ENCODE measurements around the gene C18orf63.

Gene C18orf63

DNA sequence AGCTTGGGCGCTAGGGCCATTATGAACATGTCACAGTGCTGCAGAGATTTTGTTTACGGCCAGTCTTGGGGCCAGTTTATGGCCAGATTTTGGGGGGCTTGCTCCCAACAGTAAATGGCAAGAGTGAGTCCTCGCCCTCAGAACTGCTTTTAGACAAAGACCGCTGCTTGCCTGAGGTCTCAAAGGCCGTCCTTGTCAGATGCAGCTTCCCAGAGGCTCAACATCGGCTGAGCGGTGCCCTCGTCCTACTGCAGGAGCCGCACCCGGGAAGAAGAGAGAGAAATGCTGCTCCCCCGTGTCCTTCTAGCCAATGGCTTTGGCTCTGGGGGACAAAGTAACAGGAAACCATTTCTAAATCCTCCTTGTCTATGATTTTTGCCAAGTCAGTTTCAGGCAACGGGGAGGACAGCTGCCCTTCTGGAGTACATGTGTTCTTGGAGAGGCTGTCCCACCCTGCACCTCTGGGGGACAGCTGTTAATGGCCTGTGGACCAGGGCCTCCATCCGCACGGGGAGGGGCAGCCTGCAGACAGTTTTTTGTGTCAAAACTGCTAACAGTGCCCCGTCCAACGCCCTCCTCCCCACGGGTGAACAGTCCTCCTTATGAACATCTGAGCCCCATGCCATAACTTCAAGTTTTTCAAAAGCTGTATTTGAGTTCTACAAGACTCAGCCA, 66.1 kb downstream of the C18orf63 start:
- DNase-seq = no peak

- no peak for DNase-seq
Observed at GRCh38 chr18:74382481-74383017, 66.9 kb downstream of the C18orf63 start.

DNA sequence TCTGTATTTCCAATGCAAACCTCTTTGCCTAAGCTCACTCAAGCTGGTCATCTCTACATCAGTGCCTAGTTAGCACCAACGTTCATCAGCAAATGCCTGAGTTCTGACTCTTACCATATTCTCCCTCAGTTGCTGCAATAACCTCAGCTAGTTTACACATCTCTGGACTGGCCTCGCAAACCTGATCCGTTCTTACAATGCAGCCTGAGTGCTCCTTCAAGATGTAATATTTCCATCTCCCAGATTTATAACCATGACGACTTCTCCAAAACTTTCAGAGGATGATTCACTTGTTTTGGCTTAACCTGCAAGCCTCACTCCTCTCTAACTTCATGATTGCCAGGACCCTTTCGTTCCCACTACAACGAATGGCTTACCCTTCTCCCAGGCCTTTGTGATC, 71.7 kb downstream of the C18orf63 start:
- no peak for DNase-seq

DNA sequence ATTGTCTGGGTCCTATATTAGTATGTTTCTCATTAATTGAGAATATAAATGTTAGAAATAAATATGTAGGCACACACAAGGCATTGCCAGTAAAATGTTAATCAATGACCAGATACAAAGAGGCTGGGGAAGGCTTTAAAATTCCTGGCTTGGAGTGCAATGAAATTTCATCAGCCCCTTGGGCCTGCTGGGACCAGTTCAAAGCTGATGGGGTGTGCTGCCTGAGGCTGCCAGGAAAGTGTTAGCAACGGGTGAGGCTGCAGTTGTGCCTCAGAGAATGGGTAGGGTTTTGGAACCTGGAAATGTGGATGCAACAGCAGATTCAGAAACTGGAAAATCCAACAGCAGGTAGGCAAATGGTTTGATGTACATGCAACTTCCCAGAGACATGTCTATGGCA, 72.6 kb downstream of the C18orf63 start:
- no peak for DNase-seq

DNA sequence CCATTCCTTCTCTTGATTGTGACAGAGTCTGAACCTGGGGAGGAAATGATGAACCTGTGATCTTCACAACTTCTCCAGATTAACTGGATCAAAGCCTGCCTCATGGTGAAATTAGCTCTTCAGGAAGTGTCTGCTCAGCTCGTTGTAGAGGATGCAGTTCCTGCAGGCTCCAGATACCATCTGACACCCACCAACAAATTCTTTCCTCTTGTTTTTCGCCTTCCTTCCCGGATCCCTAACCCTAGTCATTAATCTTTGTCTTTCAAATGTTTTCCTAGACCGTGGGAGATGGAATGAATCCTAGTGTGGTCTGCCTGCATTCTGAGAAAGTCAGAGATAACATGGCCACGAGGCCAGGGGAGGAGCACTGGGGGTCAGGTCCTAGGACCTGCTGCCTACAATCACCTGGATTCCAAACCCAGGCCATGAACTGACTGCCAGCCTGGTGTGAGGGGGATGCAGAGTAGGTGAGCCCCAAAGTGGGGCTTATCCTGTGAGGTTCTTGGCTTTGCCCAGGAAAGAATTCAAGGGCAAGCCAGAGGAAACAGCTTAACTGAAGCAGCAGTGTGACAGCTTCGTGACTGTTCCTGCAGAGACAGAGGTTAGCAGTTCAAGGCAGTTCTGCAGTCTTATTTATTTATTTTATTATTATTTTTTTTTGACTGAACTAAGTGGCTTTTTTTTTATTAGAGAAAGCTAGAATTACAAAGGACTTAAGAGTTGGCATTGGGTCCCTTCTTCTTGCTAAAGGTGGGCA, 73.7 kb downstream of the C18orf63 start:
- DNase-seq = no peak

DNA sequence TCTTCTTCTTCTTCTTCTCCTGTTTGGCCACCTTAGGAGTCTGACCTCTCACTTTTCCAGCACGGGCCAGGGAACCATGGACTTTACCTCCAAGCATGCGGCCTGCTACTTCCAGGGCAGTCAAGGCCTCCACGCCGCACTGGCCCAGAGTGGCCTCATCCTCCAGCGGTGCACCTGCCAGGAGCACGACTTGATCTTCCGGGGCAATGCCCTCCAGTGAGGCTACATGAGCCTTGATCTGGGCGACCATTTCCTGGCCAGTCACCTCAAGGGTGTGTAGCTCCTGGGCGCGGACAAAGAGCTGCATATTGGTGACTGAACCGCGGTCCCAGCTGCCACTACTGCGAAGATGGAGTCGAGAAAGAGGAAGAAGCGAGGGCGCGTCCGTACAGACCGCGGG, 74.4 kb downstream of the C18orf63 start:
- DNase-seq = no peak

- peak; percentile 62 for DNase-seq
Observed at GRCh38 chr18:74390900-74391299, 75.3 kb downstream of the C18orf63 start.

DNA sequence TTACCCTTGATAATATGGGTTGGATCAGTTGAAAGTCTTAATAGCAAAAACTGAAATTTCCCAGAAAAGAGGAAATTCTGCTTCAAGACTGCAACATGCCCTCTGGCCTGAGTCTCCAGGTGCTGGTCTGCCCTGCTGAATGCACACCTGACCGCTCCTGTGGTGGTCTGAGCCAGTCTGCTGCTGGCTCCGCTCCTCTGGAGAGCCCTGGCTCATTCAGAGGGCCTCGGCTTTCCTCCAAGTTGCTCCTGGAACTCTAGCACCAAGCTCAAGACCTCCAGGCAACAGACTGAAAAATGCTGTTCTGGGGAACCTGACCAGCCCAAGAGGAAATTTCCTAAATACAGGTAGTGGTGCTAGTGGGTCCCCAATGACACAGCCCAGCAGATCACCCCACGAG, 76.7 kb downstream of the C18orf63 start:
- no peak for DNase-seq

- DNase-seq = no peak
Observed at GRCh38 chr18:74395006-74395405, 79.4 kb downstream of the C18orf63 start.

DNA sequence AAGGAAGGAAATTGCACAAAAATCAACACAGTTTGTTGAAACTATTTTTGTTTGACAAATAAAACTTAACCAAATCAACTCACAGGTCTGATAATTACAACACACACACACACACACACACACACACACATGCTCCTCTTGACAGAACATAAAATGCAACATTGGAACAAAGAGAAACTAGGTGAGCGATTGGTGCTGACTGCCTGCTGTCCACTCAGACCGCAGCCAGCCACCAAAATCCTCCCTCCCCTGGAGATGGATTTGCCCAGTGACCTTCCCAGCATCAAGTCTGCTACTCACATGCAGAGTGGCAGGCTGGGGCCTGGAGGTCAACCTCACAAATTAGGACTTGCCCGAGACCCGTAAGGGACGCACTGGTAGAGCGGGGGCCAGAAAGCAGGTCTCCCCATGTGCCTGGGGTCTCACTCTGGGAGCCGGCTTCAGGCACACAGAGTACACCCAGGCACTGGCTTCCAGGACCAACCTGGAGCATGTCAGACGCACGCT, 80.1 kb downstream of the C18orf63 start:
- DNase-seq = no peak

DNA sequence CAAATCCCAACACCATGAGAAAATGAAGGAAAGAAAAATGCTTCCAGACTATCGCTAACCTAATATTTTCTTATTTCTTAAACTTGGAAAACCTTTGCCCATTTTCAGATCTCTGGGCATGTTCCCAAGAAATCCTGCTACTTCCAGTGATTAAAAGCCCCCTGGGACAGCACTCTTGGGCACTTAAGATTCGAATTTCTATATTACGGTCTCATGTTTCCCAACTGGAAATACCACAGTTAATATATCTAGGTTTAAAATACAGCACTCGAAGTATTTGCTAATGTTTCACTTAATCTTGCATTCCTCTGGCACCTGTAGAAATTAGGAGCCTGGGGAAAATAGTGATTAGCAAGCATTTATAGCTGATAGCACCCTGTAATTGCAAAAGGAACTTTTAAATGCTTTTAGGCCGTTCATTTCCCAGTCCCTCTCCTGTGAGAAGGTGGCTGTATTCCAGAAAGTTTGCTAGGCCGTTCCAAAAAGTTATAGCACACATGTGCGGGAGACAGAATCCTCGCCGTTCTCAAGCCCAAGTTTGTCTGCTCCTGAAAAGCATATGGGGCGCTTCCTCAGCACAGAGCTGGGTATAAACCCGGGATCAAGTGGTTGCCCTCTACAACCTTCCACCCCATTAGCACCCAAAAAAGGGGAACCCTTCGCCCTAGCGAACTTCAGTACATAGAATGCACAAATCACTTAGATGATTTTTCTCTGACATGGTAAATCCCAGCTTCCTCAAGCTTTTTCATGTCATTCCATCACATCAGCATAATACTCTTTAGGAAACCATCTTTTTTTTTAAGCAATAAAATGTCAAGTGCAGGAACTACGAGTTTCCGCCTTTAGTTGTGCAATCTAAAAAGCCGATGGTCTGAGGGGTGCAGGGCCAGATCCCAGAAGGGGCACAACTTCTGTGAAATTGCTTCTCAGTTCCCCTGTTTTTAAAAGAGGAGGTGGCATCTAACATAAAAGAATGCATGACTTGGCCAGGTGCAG, 80.8 kb downstream of the C18orf63 start:
- no peak for DNase-seq

DNA sequence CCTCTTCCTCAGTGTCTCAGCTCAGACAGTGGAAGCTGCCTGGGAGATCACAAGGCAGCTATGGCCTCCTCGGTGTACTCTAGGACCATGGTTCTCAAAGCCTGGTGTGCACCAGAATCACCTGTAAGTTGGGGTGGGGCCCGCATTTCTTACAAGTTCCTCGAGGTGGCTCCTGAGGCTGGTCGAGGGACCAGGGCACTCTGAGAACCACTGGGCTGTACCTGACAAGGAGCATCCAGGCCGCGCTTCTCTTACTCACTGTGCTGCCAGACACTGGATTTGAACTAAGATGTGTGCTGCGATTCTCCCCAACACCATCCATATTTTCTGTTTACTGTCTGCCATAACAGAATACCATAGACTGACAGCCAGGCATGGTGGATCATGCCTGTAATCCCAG, 81.9 kb downstream of the C18orf63 start:
- DNase-seq = no peak

DNA sequence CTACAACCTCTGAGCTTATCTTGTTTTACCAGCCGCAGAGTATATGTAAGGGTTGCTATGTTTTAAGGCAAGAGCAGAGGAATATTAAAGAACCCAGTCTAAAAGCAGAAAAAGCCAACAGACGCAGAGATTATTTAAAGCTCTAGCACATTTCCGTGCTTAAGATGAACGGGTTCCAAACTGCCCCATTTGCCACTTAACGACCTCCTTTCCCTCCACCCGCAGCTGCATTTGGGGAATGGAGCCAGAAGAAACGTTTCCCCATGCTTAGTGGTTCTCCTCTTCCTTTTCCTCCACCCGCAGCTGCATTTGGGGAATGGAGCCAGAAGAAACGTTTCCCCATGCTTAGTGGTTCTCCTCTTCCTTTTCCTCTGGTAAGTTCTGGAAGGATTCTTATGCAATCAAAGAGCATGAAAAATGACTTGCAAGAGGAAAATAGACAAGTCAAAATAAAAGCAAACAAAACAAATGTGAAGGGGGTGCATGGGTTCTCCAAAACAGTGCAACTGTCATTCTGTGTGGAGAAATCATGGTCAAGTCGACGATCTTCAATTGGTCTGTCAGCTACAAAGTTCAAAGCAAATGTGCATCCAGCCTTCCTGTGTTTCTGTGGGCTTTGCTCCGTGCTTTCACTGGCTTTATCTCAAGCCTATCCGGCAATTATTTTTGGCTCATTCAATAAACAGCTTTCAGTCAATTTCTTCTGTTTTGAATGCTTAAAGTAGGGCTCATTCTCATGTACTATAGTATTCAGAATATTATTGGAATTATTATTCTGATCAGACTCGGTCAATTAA, 83.7 kb downstream of the C18orf63 start:
- DNase-seq = peak; percentile 14

DNA sequence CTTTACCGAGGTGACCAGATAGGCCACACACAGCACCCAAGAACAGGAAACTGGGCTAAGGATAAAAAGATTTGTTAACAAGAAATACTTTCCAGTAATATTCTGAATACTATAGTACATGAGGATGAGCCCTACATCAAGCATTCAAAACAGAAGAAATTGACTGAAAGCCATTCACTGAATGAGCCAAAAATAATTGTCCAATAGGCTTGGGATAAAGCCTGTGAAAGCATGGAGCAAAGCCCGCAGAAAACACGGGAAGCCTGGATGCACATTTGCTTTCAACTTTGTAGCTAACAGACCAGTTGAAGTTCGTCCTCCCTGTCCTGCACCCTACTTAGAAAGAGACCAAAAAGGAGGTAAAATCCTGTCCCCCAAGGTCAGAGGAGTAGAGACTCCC, 85.2 kb downstream of the C18orf63 start:
- no peak for DNase-seq

- no peak for DNase-seq
Observed at GRCh38 chr18:74402806-74403433, 87.3 kb downstream of the C18orf63 start.

DNA sequence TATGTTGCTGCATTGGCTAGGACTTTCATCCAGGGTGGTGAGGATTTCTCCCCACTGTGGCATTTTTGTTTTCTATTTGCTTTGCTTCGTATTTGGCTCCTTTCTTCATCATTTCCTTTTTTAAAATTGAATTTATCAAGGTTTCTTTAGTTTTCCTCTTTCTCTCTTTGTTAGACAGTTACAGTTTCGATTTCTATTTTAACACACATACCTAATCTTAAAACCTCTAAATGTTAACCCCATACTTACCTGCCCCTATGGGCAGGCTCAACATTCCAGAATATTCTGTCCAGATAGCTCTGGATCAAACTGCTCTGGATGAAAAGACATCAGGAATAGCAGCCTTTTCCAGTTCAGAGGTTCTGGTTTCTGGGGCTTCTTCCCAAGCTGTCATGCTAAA, 92.2 kb downstream of the C18orf63 start:
- no peak for DNase-seq

Measured in suppressor macrophage treated with lipopolysaccharide for 4 hours (primary cell).